ENCODE results near the gene NUBPL. TPM values are rescaled to one million over a fixed set of nuclear protein-coding genes. Genes with fewer than 3 reads are reported as not detected.

NUBPL gene
- total RNA-seq, 1 experiment from 2014 or later, result 5.7 TPM

DNA sequence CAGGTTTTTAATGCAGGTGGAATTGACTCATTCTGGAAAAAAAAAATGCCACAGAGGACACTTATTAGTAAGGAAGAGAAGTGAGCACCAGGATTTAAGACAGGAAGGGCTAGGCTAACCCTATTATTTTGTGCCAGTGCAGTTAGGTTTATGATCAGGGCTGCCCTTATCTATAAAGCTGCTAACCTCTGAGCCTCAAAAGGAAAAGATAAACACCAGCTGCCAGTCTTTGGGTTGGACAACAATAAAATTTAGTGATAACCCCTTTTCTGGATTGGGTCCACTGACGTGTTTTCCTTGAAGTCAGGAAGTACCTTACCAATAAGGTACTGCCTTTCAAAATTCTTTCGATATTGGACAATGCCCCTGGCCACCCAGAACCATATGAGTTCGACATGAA lies 128.9 kb downstream of the NUBPL start:
- Histone ChIP-seq H3K4me1 (ENCODE audit: control insufficient read depth, insufficient read depth, low read length) (no peaks in the 10 kb centered on the region), H3K4me3 (ENCODE audit: low read depth in 2 of 2, low read length in 2 of 2) (no peak overlapping the region), H3K27ac (ENCODE audit: low read length) (no peak overlapping the region), H3K9me3 (ENCODE audit: control insufficient read depth, insufficient read depth, low read depth, low read length) (no peaks in the 10 kb centered on the region), H3K36me3 (ENCODE audit: control insufficient read depth, insufficient read depth, low read length) (no peaks in the 10 kb centered on the region), H3K27me3 (ENCODE audit: control insufficient read depth, insufficient read depth, low read length) (no peaks in the 10 kb centered on the region)
- no peak for ATAC-seq
- no peak for DNase-seq (ENCODE audit: low read depth, low spot score)
- TF ChIP-seq CTCF (IDR thresholded peaks at IDR 0.05) (no peak), POLR2AphosphoS5 (IDR thresholded peaks at IDR 0.05; ENCODE audit: low read depth, low read length) (no peak), SIN3A (IDR thresholded peaks at IDR 0.05; ENCODE audit: borderline replicate concordance, insufficient read depth, low read depth, low read length) (no peak), REST (IDR thresholded peaks at IDR 0.05; ENCODE audit: insufficient read depth in 1 of 2, low read depth in 2 of 2, low read length in 1 of 2) (no peak), TCF7L2 (IDR thresholded peaks at IDR 0.05; ENCODE audit: low read depth, low read length) (no peak)
- CTCF ChIA-PET, result no interaction called here
- in situ Hi-C loops (cut with HindIII; ENCODE audit: low pct_unique_long_range_greater_than_20kb, low sequenced_read_pairs) (no loop called here), intact Hi-C loops (cut with micrococcal nuclease; ENCODE audit: unreplicated experiment) (no loop called here)
- BruUV-seq (replicated peaks), result no TSS peak
- POLR2A ChIA-PET, result no interaction called here

GRCh38 chr14:31692376-31692781 lies 131.2 kb downstream of the NUBPL start:
- CTCF ChIA-PET, result no interaction called here
- no peak overlapping the region for H3K27ac ChIP-seq (ENCODE audit: low read length)
- TF ChIP-seq CTCF (IDR thresholded peaks at IDR 0.05), result no peak
- TF ChIP-seq REST (IDR thresholded peaks at IDR 0.05; ENCODE audit: insufficient read depth in 1 of 2, low read depth in 2 of 2, low read length in 1 of 2), result no peak
- TF ChIP-seq POLR2AphosphoS5 (IDR thresholded peaks at IDR 0.05; ENCODE audit: low read depth, low read length), result no peak
- TF ChIP-seq SIN3A (IDR thresholded peaks at IDR 0.05; ENCODE audit: borderline replicate concordance, insufficient read depth, low read depth, low read length), result no peak
- TF ChIP-seq TCF7L2 (IDR thresholded peaks at IDR 0.05; ENCODE audit: low read depth, low read length), result no peak
- no peaks in the 10 kb centered on the region for H3K9me3 ChIP-seq (ENCODE audit: control insufficient read depth, insufficient read depth, low read depth, low read length)
- in situ Hi-C loops (cut with HindIII; ENCODE audit: low pct_unique_long_range_greater_than_20kb, low sequenced_read_pairs) (no loop called here), intact Hi-C loops (cut with micrococcal nuclease; ENCODE audit: unreplicated experiment) (no loop called here)
- no peaks in the 10 kb centered on the region for H3K27me3 ChIP-seq (ENCODE audit: control insufficient read depth, insufficient read depth, low read length)
- BruUV-seq (replicated peaks), result no TSS peak
- no peaks in the 10 kb centered on the region for H3K4me1 ChIP-seq (ENCODE audit: control insufficient read depth, insufficient read depth, low read length)
- ATAC-seq, result no peak
- H3K4me3 ChIP-seq (ENCODE audit: low read depth in 2 of 2, low read length in 2 of 2), result no peak overlapping the region
- no peak for DNase-seq (ENCODE audit: low read depth, low spot score)
- POLR2A ChIA-PET, result no interaction called here
- H3K36me3 ChIP-seq (ENCODE audit: control insufficient read depth, insufficient read depth, low read length), result no peaks in the 10 kb centered on the region
